ENCODE data around the gene RNF111. TPM values are rescaled to one million over a fixed set of nuclear protein-coding genes. Genes with fewer than 3 reads are reported as not detected.

The RNF111 gene
- total RNA-seq, 1 experiment from 2014 or later, result 13.3 TPM

DNA sequence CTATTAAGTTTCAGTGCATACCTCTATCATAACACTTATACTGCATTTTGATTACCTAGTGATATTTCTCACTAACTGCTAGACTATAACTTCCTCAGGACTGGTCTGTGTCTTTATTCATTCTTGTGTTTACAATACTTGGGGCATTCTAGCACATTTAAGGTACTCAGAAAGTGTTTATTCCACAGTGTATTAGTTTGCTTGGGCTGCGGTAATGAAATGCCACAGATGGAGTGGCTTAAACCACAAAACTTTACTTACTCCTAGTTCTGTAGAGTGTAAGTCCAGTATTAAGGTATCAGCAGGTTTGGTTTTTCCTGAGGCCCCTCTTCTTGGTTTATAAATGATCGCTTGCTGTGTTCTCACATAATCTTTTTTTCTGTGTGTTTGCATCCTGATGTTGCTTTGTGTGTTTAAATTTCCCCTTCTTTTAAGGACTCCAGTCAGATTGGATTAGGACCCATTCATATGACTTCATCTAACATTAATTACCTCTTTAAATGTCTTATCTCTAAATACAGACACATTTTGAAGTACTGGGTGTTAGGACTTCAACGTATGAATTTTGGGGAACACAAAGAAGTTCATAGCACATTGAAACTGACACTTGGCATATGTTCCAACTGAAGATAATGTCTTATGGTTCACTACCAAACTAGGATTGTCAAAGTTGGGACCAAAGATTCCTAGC, 23.9 kb downstream of the RNF111 start:
- ATAC-seq, result no peak
- no peaks in the 10 kb centered on the region; the same call in 1 of the 2 replicates for H3K36me3 ChIP-seq (ENCODE audit: low read depth, low read length)
- no peaks in the 10 kb centered on the region for H3K9me2 ChIP-seq (replicated peaks; ENCODE audit: low read length)
- ChIA-PET POLR2A (ENCODE audit: unreplicated experiment) (no interaction called here), CTCF (no interaction called here)
- BruUV-seq (replicated peaks), result no TSS peak
- no peak overlapping the region for H2AFZ ChIP-seq (ENCODE audit: low read length)
- no peak overlapping the region for H3K4me2 ChIP-seq (ENCODE audit: low read length)
- H3F3A ChIP-seq (ENCODE audit: low read length, unreplicated experiment), result no peaks in the 10 kb centered on the region
- no peaks in the 10 kb centered on the region for H3K27me3 ChIP-seq (ENCODE audit: low read length)
- TF ChIP-seq, protein P1, sequence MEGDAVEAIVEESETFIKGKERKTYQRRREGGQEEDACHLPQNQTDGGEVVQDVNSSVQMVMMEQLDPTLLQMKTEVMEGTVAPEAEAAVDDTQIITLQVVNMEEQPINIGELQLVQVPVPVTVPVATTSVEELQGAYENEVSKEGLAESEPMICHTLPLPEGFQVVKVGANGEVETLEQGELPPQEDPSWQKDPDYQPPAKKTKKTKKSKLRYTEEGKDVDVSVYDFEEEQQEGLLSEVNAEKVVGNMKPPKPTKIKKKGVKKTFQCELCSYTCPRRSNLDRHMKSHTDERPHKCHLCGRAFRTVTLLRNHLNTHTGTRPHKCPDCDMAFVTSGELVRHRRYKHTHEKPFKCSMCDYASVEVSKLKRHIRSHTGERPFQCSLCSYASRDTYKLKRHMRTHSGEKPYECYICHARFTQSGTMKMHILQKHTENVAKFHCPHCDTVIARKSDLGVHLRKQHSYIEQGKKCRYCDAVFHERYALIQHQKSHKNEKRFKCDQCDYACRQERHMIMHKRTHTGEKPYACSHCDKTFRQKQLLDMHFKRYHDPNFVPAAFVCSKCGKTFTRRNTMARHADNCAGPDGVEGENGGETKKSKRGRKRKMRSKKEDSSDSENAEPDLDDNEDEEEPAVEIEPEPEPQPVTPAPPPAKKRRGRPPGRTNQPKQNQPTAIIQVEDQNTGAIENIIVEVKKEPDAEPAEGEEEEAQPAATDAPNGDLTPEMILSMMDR (conservative IDR thresholded peaks at IDR 0.05; ENCODE audit: low read depth, low read length), result no peak
- TF ChIP-seq EZH2phosphoT487 (IDR thresholded peaks at IDR 0.05; ENCODE audit: borderline replicate concordance, low read length) (no peak), EZH2 (IDR thresholded peaks at IDR 0.05; ENCODE audit: low read length, unreplicated experiment) (no peak)
- intact Hi-C loops (cut with micrococcal nuclease), result no loop called here
- no peaks in the 10 kb centered on the region for H4K20me1 ChIP-seq (ENCODE audit: low read length)
- no peaks in the 10 kb centered on the region; the same call in 1 of the 2 replicates for H3K4me1 ChIP-seq (ENCODE audit: insufficient read depth, low read length)
- no peak overlapping the region for H3K9ac ChIP-seq (ENCODE audit: low read length)
- H3K9me3 ChIP-seq (ENCODE audit: low read length), result no peaks in the 10 kb centered on the region
- no peak overlapping the region for H3K27ac ChIP-seq (ENCODE audit: low read length)
- H3K79me2 ChIP-seq (ENCODE audit: low read length), result peaks cover 84% of the 10 kb centered on the region
- no peak for DNase-seq
- H3K4me3 ChIP-seq (ENCODE audit: low read length), result no peak overlapping the region

DNA sequence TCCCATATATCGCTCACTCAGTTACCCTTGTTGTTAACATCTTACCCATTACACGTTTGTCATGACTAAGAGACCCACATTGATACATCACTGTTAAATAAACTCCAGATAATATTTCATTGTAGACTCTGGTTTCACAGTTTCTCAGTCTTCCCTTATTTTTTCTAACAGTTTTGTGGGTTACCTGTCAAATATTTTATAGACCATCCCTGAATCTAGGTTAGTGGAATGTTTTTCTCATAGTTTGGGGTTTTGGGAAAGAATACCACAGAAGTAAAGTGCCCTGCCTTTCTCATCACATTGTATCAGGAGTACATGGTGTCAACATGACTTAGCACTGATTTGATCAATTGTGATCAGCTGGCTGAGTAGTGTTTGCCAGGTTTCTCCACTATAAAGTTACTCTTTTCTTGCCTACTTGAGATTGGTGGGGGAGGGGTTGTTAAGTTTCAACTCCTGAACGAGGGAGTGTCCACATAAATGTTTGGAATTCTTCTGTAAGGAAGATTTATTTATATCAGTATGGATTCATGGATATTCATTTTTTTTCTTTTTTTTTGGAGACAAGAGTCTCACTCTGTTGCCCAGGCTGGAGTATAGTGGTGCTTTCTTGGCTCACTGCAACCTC, 25.9 kb downstream of the RNF111 start:
- Histone ChIP-seq H3K79me2 (ENCODE audit: low read length) (peaks cover 75% of the 10 kb centered on the region), H3K4me3 (ENCODE audit: low read length) (no peak overlapping the region), H3K4me2 (ENCODE audit: low read length) (no peak overlapping the region), H3K4me1 (ENCODE audit: insufficient read depth, low read length) (no peaks in the 10 kb centered on the region; the same call in 1 of the 2 replicates), H3K36me3 (ENCODE audit: low read depth, low read length) (no peaks in the 10 kb centered on the region), H3K9me2 (replicated peaks; ENCODE audit: low read length) (no peaks in the 10 kb centered on the region), H2AFZ (ENCODE audit: low read length) (no peak overlapping the region), H4K20me1 (ENCODE audit: low read length) (no peaks in the 10 kb centered on the region), H3K27me3 (ENCODE audit: low read length) (no peaks in the 10 kb centered on the region), H3F3A (ENCODE audit: low read length, unreplicated experiment) (no peaks in the 10 kb centered on the region), H3K9ac (ENCODE audit: low read length) (no peak overlapping the region), H3K27ac (ENCODE audit: low read length) (no peak overlapping the region), H3K9me3 (ENCODE audit: low read length) (no peaks in the 10 kb centered on the region)
- CTCF ChIA-PET, result no interaction called here
- no TSS peak for BruUV-seq (replicated peaks)
- TF ChIP-seq, protein P1 (conservative IDR thresholded peaks at IDR 0.05; ENCODE audit: low read depth, low read length), result no peak
- TF ChIP-seq EZH2 (IDR thresholded peaks at IDR 0.05; ENCODE audit: low read length, unreplicated experiment), result no peak
- TF ChIP-seq EZH2phosphoT487 (IDR thresholded peaks at IDR 0.05; ENCODE audit: borderline replicate concordance, low read length), result no peak
- no peak for ATAC-seq
- POLR2A ChIA-PET (ENCODE audit: unreplicated experiment), result no interaction called here
- intact Hi-C loops (cut with micrococcal nuclease), result no loop called here
- DNase-seq, result no peak

DNA sequence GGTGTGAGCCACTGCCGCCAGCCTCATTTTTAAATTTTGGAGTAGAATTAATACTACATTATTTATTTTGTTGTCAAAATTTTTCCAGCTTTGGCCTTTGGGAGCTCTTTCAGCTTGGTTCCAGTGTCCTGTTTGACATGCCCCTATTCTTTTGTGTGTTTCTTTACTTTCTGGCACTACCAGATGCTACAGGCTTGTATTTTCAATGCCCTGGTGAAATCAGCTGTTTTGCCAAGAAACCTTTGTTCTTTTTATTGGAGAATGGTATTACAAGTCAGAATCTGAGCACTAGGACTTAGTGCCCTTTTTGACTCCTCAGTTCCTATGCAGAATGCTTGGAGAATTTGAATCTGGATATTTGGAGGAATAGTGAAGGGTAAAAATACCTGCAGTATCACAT, 26.6 kb downstream of the RNF111 start:
- TF ChIP-seq EZH2 (IDR thresholded peaks at IDR 0.05; ENCODE audit: low read length, unreplicated experiment) (no peak), EZH2phosphoT487 (IDR thresholded peaks at IDR 0.05; ENCODE audit: borderline replicate concordance, low read length) (no peak)
- TF ChIP-seq, protein P1 (conservative IDR thresholded peaks at IDR 0.05; ENCODE audit: low read depth, low read length), result no peak
- Histone ChIP-seq H3K9me2 (replicated peaks; ENCODE audit: low read length) (no peaks in the 10 kb centered on the region), H3K79me2 (ENCODE audit: low read length) (peaks cover 68% of the 10 kb centered on the region), H3K9me3 (ENCODE audit: low read length) (no peaks in the 10 kb centered on the region), H3K27ac (ENCODE audit: low read length) (no peak overlapping the region), H3K36me3 (ENCODE audit: low read depth, low read length) (no peaks in the 10 kb centered on the region), H2AFZ (ENCODE audit: low read length) (no peak overlapping the region), H3K4me3 (ENCODE audit: low read length) (no peak overlapping the region), H3F3A (ENCODE audit: low read length, unreplicated experiment) (no peaks in the 10 kb centered on the region), H4K20me1 (ENCODE audit: low read length) (no peaks in the 10 kb centered on the region), H3K4me1 (ENCODE audit: insufficient read depth, low read length) (no peaks in the 10 kb centered on the region; the same call in 1 of the 2 replicates), H3K9ac (ENCODE audit: low read length) (no peak overlapping the region), H3K27me3 (ENCODE audit: low read length) (no peaks in the 10 kb centered on the region), H3K4me2 (ENCODE audit: low read length) (no peak overlapping the region)
- DNase-seq (no peak), ATAC-seq (no peak)
- no TSS peak for BruUV-seq (replicated peaks)
- CTCF ChIA-PET, result no interaction called here
- POLR2A ChIA-PET (ENCODE audit: unreplicated experiment), result no interaction called here
- intact Hi-C loops (cut with micrococcal nuclease), result no loop called here
